ENCODE measurements around the gene WAPL.

Gene WAPL

GRCh38 chr10:86411281-86411841 is 110.2 kb downstream of the WAPL start:
- Histone ChIP-seq H3K27ac (ENCODE audit: low read depth, low read length) (no peak overlapping the region), H3K9me3 (ENCODE audit: control insufficient read depth, insufficient read depth, low read depth, low read length) (peaks cover 6% of the 10 kb centered on the region), H3K36me3 (ENCODE audit: control insufficient read depth, insufficient read depth, low read length) (no peaks in the 10 kb centered on the region), H3K4me3 (ENCODE audit: low read depth, low read length) (no peak overlapping the region), H3K27me3 (ENCODE audit: control insufficient read depth, insufficient read depth, low read length) (no peaks in the 10 kb centered on the region), H3K9ac (ENCODE audit: low read length) (no peak overlapping the region), H3K4me1 (ENCODE audit: control insufficient read depth, insufficient read depth, low read length) (no peaks in the 10 kb centered on the region)

DNA sequence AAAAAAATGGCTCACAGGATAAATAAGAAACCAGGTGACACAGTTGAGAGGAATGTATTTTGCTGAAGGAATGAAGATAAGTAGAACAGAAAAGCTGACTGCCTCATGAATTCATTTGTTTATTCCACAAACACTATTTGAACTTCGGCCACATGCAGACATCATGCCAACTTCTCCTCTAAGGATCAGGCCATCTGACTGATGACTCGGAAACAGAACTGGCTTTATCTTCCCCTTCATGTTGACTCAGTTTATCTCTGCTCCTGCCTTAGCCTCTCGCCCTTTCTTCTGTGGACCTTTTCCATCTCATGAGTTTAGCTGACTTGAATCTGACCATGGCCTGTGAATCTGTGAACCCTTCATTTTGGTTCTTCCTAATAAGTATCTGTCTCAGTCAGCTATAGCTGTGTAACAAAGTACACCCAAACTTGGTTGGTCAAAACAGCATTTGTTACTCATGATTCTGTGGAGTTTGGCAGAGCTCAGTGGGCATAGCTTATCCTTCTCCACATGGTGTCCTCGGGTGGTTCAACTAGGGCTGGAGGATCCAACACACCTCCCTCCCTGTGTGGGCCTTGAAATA is 111.0 kb downstream of the WAPL start:
- Histone ChIP-seq H3K9ac (ENCODE audit: low read length) (no peak overlapping the region), H3K4me3 (ENCODE audit: low read depth, low read length) (no peak overlapping the region)

GRCh38 chr10:86409183-86409582 is 112.4 kb downstream of the WAPL start:
- no peaks in the 10 kb centered on the region for H3K36me3 ChIP-seq (ENCODE audit: control insufficient read depth, insufficient read depth, low read length)
- H3K4me3 ChIP-seq (ENCODE audit: low read depth, low read length), result no peak overlapping the region
- H3K9me3 ChIP-seq (ENCODE audit: control insufficient read depth, insufficient read depth, low read depth, low read length), result peaks cover 6% of the 10 kb centered on the region
- H3K4me1 ChIP-seq (ENCODE audit: control insufficient read depth, insufficient read depth, low read length), result no peaks in the 10 kb centered on the region
- H3K9ac ChIP-seq (ENCODE audit: low read length), result no peak overlapping the region
- H3K27me3 ChIP-seq (ENCODE audit: control insufficient read depth, insufficient read depth, low read length), result no peaks in the 10 kb centered on the region
- H3K27ac ChIP-seq (ENCODE audit: low read depth, low read length), result no peak overlapping the region

More for the DNA sequence above, 111.0 kb downstream of the WAPL start:
- Histone ChIP-seq H3K27ac (ENCODE audit: low read depth, low read length) (no peak overlapping the region), H3K36me3 (ENCODE audit: control insufficient read depth, insufficient read depth, low read length) (no peaks in the 10 kb centered on the region), H3K27me3 (ENCODE audit: control insufficient read depth, insufficient read depth, low read length) (no peaks in the 10 kb centered on the region), H3K4me1 (ENCODE audit: control insufficient read depth, insufficient read depth, low read length) (no peaks in the 10 kb centered on the region), H3K9me3 (ENCODE audit: control insufficient read depth, insufficient read depth, low read depth, low read length) (peaks cover 6% of the 10 kb centered on the region)

- no peak overlapping the region for H3K4me3 ChIP-seq (ENCODE audit: low read depth, low read length)
- no peaks in the 10 kb centered on the region for H3K9me3 ChIP-seq (ENCODE audit: control insufficient read depth, insufficient read depth, low read depth, low read length)
- H3K4me1 ChIP-seq (ENCODE audit: control insufficient read depth, insufficient read depth, low read length), result peaks cover 8% of the 10 kb centered on the region
- no peaks in the 10 kb centered on the region for H3K36me3 ChIP-seq (ENCODE audit: control insufficient read depth, insufficient read depth, low read length)
- H3K9ac ChIP-seq (ENCODE audit: low read length), result no peak overlapping the region
- no peak overlapping the region for H3K27ac ChIP-seq (ENCODE audit: low read depth, low read length)
- H3K27me3 ChIP-seq (ENCODE audit: control insufficient read depth, insufficient read depth, low read length), result peaks cover 34% of the 10 kb centered on the region
Observed at GRCh38 chr10:86403183-86403797, 118.3 kb downstream of the WAPL start.

GRCh38 chr10:86402283-86402941 is 119.2 kb downstream of the WAPL start:
- Histone ChIP-seq H3K4me3 (ENCODE audit: low read depth, low read length) (peak overlapping the region; percentile 73), H3K27me3 (ENCODE audit: control insufficient read depth, insufficient read depth, low read length) (peaks cover 34% of the 10 kb centered on the region), H3K9me3 (ENCODE audit: control insufficient read depth, insufficient read depth, low read depth, low read length) (no peaks in the 10 kb centered on the region), H3K4me1 (ENCODE audit: control insufficient read depth, insufficient read depth, low read length) (peaks cover 8% of the 10 kb centered on the region), H3K27ac (ENCODE audit: low read depth, low read length) (no peak overlapping the region), H3K9ac (ENCODE audit: low read length) (no peak overlapping the region), H3K36me3 (ENCODE audit: control insufficient read depth, insufficient read depth, low read length) (no peaks in the 10 kb centered on the region)

GRCh38 chr10:86401588-86402282 is 119.9 kb downstream of the WAPL start:
- Histone ChIP-seq H3K27ac (ENCODE audit: low read depth, low read length) (no peak overlapping the region), H3K36me3 (ENCODE audit: control insufficient read depth, insufficient read depth, low read length) (no peaks in the 10 kb centered on the region), H3K9me3 (ENCODE audit: control insufficient read depth, insufficient read depth, low read depth, low read length) (no peaks in the 10 kb centered on the region), H3K9ac (ENCODE audit: low read length) (no peak overlapping the region), H3K4me1 (ENCODE audit: control insufficient read depth, insufficient read depth, low read length) (peaks cover 8% of the 10 kb centered on the region), H3K4me3 (ENCODE audit: low read depth, low read length) (peak overlapping the region; percentile 73), H3K27me3 (ENCODE audit: control insufficient read depth, insufficient read depth, low read length) (peaks cover 34% of the 10 kb centered on the region)

- peak overlapping the region; percentile 6; the same call in 1 of the 2 replicates for H3K27ac ChIP-seq (ENCODE audit: low read depth, low read length)
Observed at GRCh38 chr10:86400705-86401587, 120.6 kb downstream of the WAPL start.

GRCh38 chr10:86399879-86400704 is 121.5 kb downstream of the WAPL start:
- H3K27ac ChIP-seq (ENCODE audit: low read depth, low read length), result peak overlapping the region; percentile 6; the same call in 1 of the 2 replicates
- peak overlapping the region; percentile 73 for H3K4me3 ChIP-seq (ENCODE audit: low read depth, low read length)
- H3K9me3 ChIP-seq (ENCODE audit: control insufficient read depth, insufficient read depth, low read depth, low read length), result no peaks in the 10 kb centered on the region
- peak overlapping the region; percentile 82 for H3K9ac ChIP-seq (ENCODE audit: low read length)
- H3K36me3 ChIP-seq (ENCODE audit: control insufficient read depth, insufficient read depth, low read length), result no peaks in the 10 kb centered on the region
- H3K4me1 ChIP-seq (ENCODE audit: control insufficient read depth, insufficient read depth, low read length), result peaks cover 8% of the 10 kb centered on the region
- peaks cover 34% of the 10 kb centered on the region for H3K27me3 ChIP-seq (ENCODE audit: control insufficient read depth, insufficient read depth, low read length)

More at GRCh38 chr10:86400705-86401587, 120.6 kb downstream of the WAPL start:
- H3K4me3 ChIP-seq (ENCODE audit: low read depth, low read length), result peak overlapping the region; percentile 73
- no peaks in the 10 kb centered on the region for H3K36me3 ChIP-seq (ENCODE audit: control insufficient read depth, insufficient read depth, low read length)
- H3K9ac ChIP-seq (ENCODE audit: low read length), result peak overlapping the region; percentile 82
- peaks cover 34% of the 10 kb centered on the region for H3K27me3 ChIP-seq (ENCODE audit: control insufficient read depth, insufficient read depth, low read length)
- H3K9me3 ChIP-seq (ENCODE audit: control insufficient read depth, insufficient read depth, low read depth, low read length), result no peaks in the 10 kb centered on the region
- peaks cover 8% of the 10 kb centered on the region for H3K4me1 ChIP-seq (ENCODE audit: control insufficient read depth, insufficient read depth, low read length)

GRCh38 chr10:86399514-86399878 is 122.1 kb downstream of the WAPL start:
- no peak overlapping the region for H3K9ac ChIP-seq (ENCODE audit: low read length)
- H3K36me3 ChIP-seq (ENCODE audit: control insufficient read depth, insufficient read depth, low read length), result no peaks in the 10 kb centered on the region
- H3K27me3 ChIP-seq (ENCODE audit: control insufficient read depth, insufficient read depth, low read length), result peaks cover 34% of the 10 kb centered on the region
- no peak overlapping the region for H3K27ac ChIP-seq (ENCODE audit: low read depth, low read length)
- no peak overlapping the region for H3K4me3 ChIP-seq (ENCODE audit: low read depth, low read length)
- H3K4me1 ChIP-seq (ENCODE audit: control insufficient read depth, insufficient read depth, low read length), result peaks cover 8% of the 10 kb centered on the region
- H3K9me3 ChIP-seq (ENCODE audit: control insufficient read depth, insufficient read depth, low read depth, low read length), result no peaks in the 10 kb centered on the region
